Measurements from ENCODE around the gene ENHO. TPM values are rescaled to one million over a fixed set of nuclear protein-coding genes. Genes with fewer than 3 reads are reported as not detected.
"Not testable (repeated sequence)": the region's sequence is repeated elsewhere in the genome, so short reads cannot be mapped to it uniquely, and the experiment has no call there.

ENHO gene
- total RNA-seq, 2 experiments from 2014 or later: not detected

GRCh38 chr9:34484678-34485077 lies 38.1 kb downstream of the ENHO start:
- H3K27ac Mint-ChIP-seq: no peak overlapping the region
- ChIA-PET POLR2A (no interaction called here), CTCF (interaction anchor here (0.7 to 1.2 kb wide), 2 partner anchors 11 to 80 kb away, joined by 3 read pairs; no protein-coding TSS in a partner anchor)
- ATAC-seq (no peak), DNase-seq (no peak)
- no peaks in the 10 kb centered on the region for H3K4me1 Mint-ChIP-seq (ENCODE audit: low read depth)
- no peaks in the 10 kb centered on the region for H3K9me3 Mint-ChIP-seq (ENCODE audit: insufficient read depth)
- H3K27me3 Mint-ChIP-seq (ENCODE audit: low read depth): peaks cover 10% of the 10 kb centered on the region
- no peak overlapping the region for H3K4me3 Mint-ChIP-seq
- H3K36me3 Mint-ChIP-seq (ENCODE audit: low read depth): no peaks in the 10 kb centered on the region

- H3K4me1 Mint-ChIP-seq (ENCODE audit: low read depth); H3K9me3 Mint-ChIP-seq (ENCODE audit: insufficient read depth); CTCF ChIA-PET; H3K27ac Mint-ChIP-seq; H3K27me3 Mint-ChIP-seq (ENCODE audit: low read depth); DNase-seq; H3K4me3 Mint-ChIP-seq; POLR2A ChIA-PET; H3K36me3 Mint-ChIP-seq (ENCODE audit: low read depth); ATAC-seq: not testable (repeated sequence)
These were observed 40.0 kb downstream of the ENHO start for GRCh38 chr9:34482746-34483145.

- POLR2A ChIA-PET; H3K27me3 Mint-ChIP-seq (ENCODE audit: low read depth); DNase-seq; H3K9me3 Mint-ChIP-seq (ENCODE audit: insufficient read depth); H3K36me3 Mint-ChIP-seq (ENCODE audit: low read depth); H3K4me3 Mint-ChIP-seq; ATAC-seq; H3K27ac Mint-ChIP-seq; H3K4me1 Mint-ChIP-seq (ENCODE audit: low read depth); CTCF ChIA-PET: not testable (repeated sequence)
These were observed 41.2 kb downstream of the ENHO start for GRCh38 chr9:34481620-34482019.

GRCh38 chr9:34479431-34479866 lies 43.3 kb downstream of the ENHO start:
- ATAC-seq: no peak
- no peaks in the 10 kb centered on the region for H3K27me3 Mint-ChIP-seq (ENCODE audit: low read depth)
- CTCF ChIA-PET: no interaction called here
- no peak overlapping the region for H3K27ac Mint-ChIP-seq
- DNase-seq: no peak
- no peaks in the 10 kb centered on the region for H3K9me3 Mint-ChIP-seq (ENCODE audit: insufficient read depth)
- no peak overlapping the region for H3K4me3 Mint-ChIP-seq
- no peaks in the 10 kb centered on the region for H3K36me3 Mint-ChIP-seq (ENCODE audit: low read depth)
- H3K4me1 Mint-ChIP-seq (ENCODE audit: low read depth): peaks cover 6% of the 10 kb centered on the region
- POLR2A ChIA-PET: no interaction called here

- ChIA-PET POLR2A (no interaction called here), CTCF (interaction anchor here (3.5 kb wide), 1 partner anchor 126 kb away, joined by 8 read pairs; no protein-coding TSS in a partner anchor)
- H3K4me3 Mint-ChIP-seq: no peak overlapping the region
- ATAC-seq (no peak), DNase-seq (no peak)
- no peaks in the 10 kb centered on the region for H3K27me3 Mint-ChIP-seq (ENCODE audit: low read depth)
- no peaks in the 10 kb centered on the region for H3K9me3 Mint-ChIP-seq (ENCODE audit: insufficient read depth)
- H3K4me1 Mint-ChIP-seq (ENCODE audit: low read depth): peaks cover 6% of the 10 kb centered on the region
- H3K36me3 Mint-ChIP-seq (ENCODE audit: low read depth): no peaks in the 10 kb centered on the region
- no peak overlapping the region for H3K27ac Mint-ChIP-seq
These were observed 45.2 kb downstream of the ENHO start for GRCh38 chr9:34477541-34477940.

GRCh38 chr9:34475097-34475496 lies 47.7 kb downstream of the ENHO start:
- DNase-seq (no peak), ATAC-seq (no peak)
- Mint-ChIP-seq H3K27me3 (ENCODE audit: low read depth) (peaks cover 4% of the 10 kb centered on the region), H3K36me3 (ENCODE audit: low read depth) (no peaks in the 10 kb centered on the region), H3K4me1 (ENCODE audit: low read depth) (peaks cover 6% of the 10 kb centered on the region), H3K9me3 (ENCODE audit: insufficient read depth) (no peaks in the 10 kb centered on the region), H3K27ac (no peak overlapping the region), H3K4me3 (no peak overlapping the region)
- ChIA-PET POLR2A (no interaction called here), CTCF (interaction anchor here (0.8 to 3.5 kb wide), 2 partner anchors 71 to 129 kb away, joined by 3 to 8 read pairs; no protein-coding TSS in a partner anchor)

Other genes starting within 250 kb of the ENHO start
- 10 to 100 TPM; 11.2 to 11.4 TPM for gene KIF24, start 193.7 kb downstream of the ENHO start, total RNA-seq
- gene NUDT2, start 193.4 kb downstream of the ENHO start, total RNA-seq: 10 to 100 TPM; 28.9 to 31.6 TPM
- gene MYORG, start 146.1 kb downstream of the ENHO start, total RNA-seq: 1 to 10 TPM; 8.8 to 9.1 TPM
- gene FAM219A, start 64.4 kb downstream of the ENHO start, total RNA-seq: 1 to 10 TPM; 7.5 to 8.3 TPM
- not detected for gene DNAI1, start 64.2 kb downstream of the ENHO start, total RNA-seq
- not detected for gene CNTFR, start 66.7 kb upstream of the ENHO start, total RNA-seq
- 10 to 100 TPM; 23.2 to 26.4 TPM for gene RPP25L, start 89.1 kb upstream of the ENHO start, total RNA-seq
- gene DCTN3, start 97.5 kb upstream of the ENHO start, total RNA-seq: 100 to 1,000 TPM; 134 to 140 TPM
- gene ARID3C, start 106.1 kb upstream of the ENHO start, total RNA-seq: under 1 TPM in 1 of 2 experiments, not detected in 1; 0.34 TPM
- 10 to 100 TPM; 66.7 to 66.9 TPM for gene SIGMAR1, start 114.8 kb upstream of the ENHO start, total RNA-seq
- 10 to 100 TPM; 79.1 to 83.9 TPM for gene GALT, start 123.7 kb upstream of the ENHO start, total RNA-seq
- 10 to 100 TPM; 33.0 to 38.8 TPM for gene IL11RA, start 129.2 kb upstream of the ENHO start, total RNA-seq
- gene CCL27, start 139.7 kb upstream of the ENHO start, total RNA-seq: not detected
- gene CCL19, start 168.3 kb upstream of the ENHO start, total RNA-seq: not detected
- not detected for gene CCL21, start 187.1 kb upstream of the ENHO start, total RNA-seq